Stimulated activated CD8-positive, alpha-beta memory T cell treated with anti-CD3 and anti-CD28 coated beads, Interleukin-4, amount 100 ng/mL, for 48 hours (primary cell): ENCODE data around the gene TMEM200C.

ENCODE experiments used
- DNase-seq: peaks from one replicate; pipeline ENCODE4 v3.0.0-alpha.2; 2020

The TMEM200C gene

GRCh38 chr18:5895299-5895875 is at the start of gene TMEM200C:
Gene TMEM200C, minus strand, starts transcription at chr18:5895522. Its CDS starts 3,459 bp downstream, at chr18:5892063.
- no peak for DNase-seq

GRCh38 chr18:5944448-5944847 is 49.1 kb upstream of the TMEM200C start:
- DNase-seq = no peak

- no peak for DNase-seq
These were observed 48.2 kb upstream of the TMEM200C start for GRCh38 chr18:5943514-5943913.

- no peak for DNase-seq
These were observed 47.3 kb upstream of the TMEM200C start for GRCh38 chr18:5942591-5942990.

- no peak for DNase-seq
These were observed 46.6 kb upstream of the TMEM200C start for GRCh38 chr18:5941890-5942289.

- no peak for DNase-seq
These were observed 44.7 kb upstream of the TMEM200C start for GRCh38 chr18:5939801-5940667.

GRCh38 chr18:5937795-5938194 is 42.5 kb upstream of the TMEM200C start:
- DNase-seq = no peak

- DNase-seq = no peak
These were observed 41.8 kb upstream of the TMEM200C start for GRCh38 chr18:5937121-5937520.

GRCh38 chr18:5930789-5931188 is 35.5 kb upstream of the TMEM200C start:
- no peak for DNase-seq

GRCh38 chr18:5918205-5918858 is 23.0 kb upstream of the TMEM200C start:
- no peak for DNase-seq

- DNase-seq = no peak
These were observed 19.6 kb upstream of the TMEM200C start for GRCh38 chr18:5914951-5915350.

- DNase-seq = no peak
These were observed 18.7 kb upstream of the TMEM200C start for GRCh38 chr18:5914016-5914415.

- no peak for DNase-seq
These were observed 17.2 kb upstream of the TMEM200C start for GRCh38 chr18:5912566-5912965.

GRCh38 chr18:5909125-5909524 is 13.8 kb upstream of the TMEM200C start:
- DNase-seq = no peak

- DNase-seq = no peak
These were observed 8.1 kb upstream of the TMEM200C start for GRCh38 chr18:5903386-5903785.

GRCh38 chr18:5900262-5900661 is 4.9 kb upstream of the TMEM200C start:
- no peak for DNase-seq

- DNase-seq = no peak
These were observed 4.5 kb upstream of the TMEM200C start for GRCh38 chr18:5899835-5900234.

- DNase-seq = no peak
These were observed 786 bp upstream of the TMEM200C start for GRCh38 chr18:5895876-5896740.

GRCh38 chr18:5894611-5895298 is 567 bp downstream of the TMEM200C start:
- no peak for DNase-seq

- no peak for DNase-seq
These were observed 1.2 kb downstream of the TMEM200C start for GRCh38 chr18:5893956-5894610.

GRCh38 chr18:5892823-5893431 is 2.4 kb downstream of the TMEM200C start:
- no peak for DNase-seq
